ENCODE data around the gene LRP1B.

The LRP1B gene

GRCh38 chr2:141125432-141125831 lies 1005.4 kb downstream of the LRP1B start:
- no peak for DNase-seq (ENCODE audit: low read depth)

- no peak for DNase-seq (ENCODE audit: low read depth)
Measured at GRCh38 chr2:141118836-141119235, 1012.0 kb downstream of the LRP1B start.

- no peak for DNase-seq (ENCODE audit: low read depth)
Measured at GRCh38 chr2:141113301-141113700, 1017.5 kb downstream of the LRP1B start.

- DNase-seq (ENCODE audit: low read depth), result no peak
Measured at GRCh38 chr2:141109633-141110032, 1021.2 kb downstream of the LRP1B start.

- DNase-seq (ENCODE audit: low read depth), result no peak
Measured at GRCh38 chr2:141105763-141106162, 1025.1 kb downstream of the LRP1B start.

- DNase-seq (ENCODE audit: low read depth), result no peak
Measured at GRCh38 chr2:141103216-141103615, 1027.6 kb downstream of the LRP1B start.

GRCh38 chr2:141079231-141079630 lies 1051.6 kb downstream of the LRP1B start:
- no peak for DNase-seq (ENCODE audit: low read depth)

GRCh38 chr2:141075753-141076152 lies 1055.1 kb downstream of the LRP1B start:
- no peak for DNase-seq (ENCODE audit: low read depth)

- no peak for DNase-seq (ENCODE audit: low read depth)
Measured at GRCh38 chr2:141068053-141068682, 1062.6 kb downstream of the LRP1B start.

GRCh38 chr2:141065042-141065441 lies 1065.8 kb downstream of the LRP1B start:
- no peak for DNase-seq (ENCODE audit: low read depth)

GRCh38 chr2:141063406-141063805 lies 1067.4 kb downstream of the LRP1B start:
- DNase-seq (ENCODE audit: low read depth), result no peak

GRCh38 chr2:141062443-141062842 lies 1068.4 kb downstream of the LRP1B start:
- no peak for DNase-seq (ENCODE audit: low read depth)

GRCh38 chr2:141062031-141062430 lies 1068.8 kb downstream of the LRP1B start:
- no peak for DNase-seq (ENCODE audit: low read depth)

GRCh38 chr2:141058556-141058955 lies 1072.3 kb downstream of the LRP1B start:
- DNase-seq (ENCODE audit: low read depth), result no peak

- no peak for DNase-seq (ENCODE audit: low read depth)
Measured at GRCh38 chr2:141055531-141055930, 1075.3 kb downstream of the LRP1B start.

GRCh38 chr2:141048951-141049350 lies 1081.9 kb downstream of the LRP1B start:
- DNase-seq (ENCODE audit: low read depth), result no peak

- DNase-seq (ENCODE audit: low read depth), result no peak
Measured at GRCh38 chr2:141041281-141041680, 1089.5 kb downstream of the LRP1B start.

GRCh38 chr2:141038341-141038740 lies 1092.5 kb downstream of the LRP1B start:
- DNase-seq (ENCODE audit: low read depth), result no peak

GRCh38 chr2:141037361-141037760 lies 1093.5 kb downstream of the LRP1B start:
- DNase-seq (ENCODE audit: low read depth), result no peak

GRCh38 chr2:141035846-141036420 lies 1094.9 kb downstream of the LRP1B start:
- no peak for DNase-seq (ENCODE audit: low read depth)

- no peak for DNase-seq (ENCODE audit: low read depth)
Measured at GRCh38 chr2:141029428-141030078, 1101.3 kb downstream of the LRP1B start.

- DNase-seq (ENCODE audit: low read depth), result no peak
Measured at GRCh38 chr2:141027221-141027620, 1103.6 kb downstream of the LRP1B start.

GRCh38 chr2:141021611-141022010 lies 1109.2 kb downstream of the LRP1B start:
- no peak for DNase-seq (ENCODE audit: low read depth)

- no peak for DNase-seq (ENCODE audit: low read depth)
Measured at GRCh38 chr2:141021109-141021508, 1109.7 kb downstream of the LRP1B start.
